Lung (tissue), 12 donors: ENCODE measurements around the gene CACNA1S. TPM values are rescaled to one million over a fixed set of nuclear protein-coding genes. Genes with fewer than 3 reads are reported as not detected.

Source experiments
- ATAC-seq: fragments of 200-7000 bp; cut with Tn5 transposase; one replicate; pipeline ENCODE4 v1.9.1; 2020; ENCODE audit warnings: moderate number of reproducible peaks; ENCODE audit not compliant: insufficient read depth, low FRiP score
- DNase-seq, 3 donors: peaks; one replicate each; pipeline ENCODE4 v3.0.0-alpha.2; 2013 to 2017
- H3K27ac ChIP-seq, 2 donors: one replicate each; pipeline ENCODE4 v1.5.1; 2013; ENCODE audit warnings: mild to moderate bottlenecking in 2 of 2, moderate library complexity in 2 of 2, control low read depth in 1 of 2, inconsistent platforms in 1 of 2, low read depth in 1 of 2, low read length in 1 of 2
- H3K27me3 ChIP-seq, 3 donors: one replicate each; pipeline ENCODE4 v1.5.1; 2013; ENCODE audit warnings: low read length in 2 of 3; ENCODE audit not compliant: control insufficient read depth in 3 of 3, insufficient read depth in 3 of 3
- H3K36me3 ChIP-seq, 4 donors: one replicate each; pipeline ENCODE4 v1.5.1; 2013; ENCODE audit warnings: low read length in 4 of 4, mild to moderate bottlenecking in 1 of 4, moderate library complexity in 1 of 4; ENCODE audit not compliant: control insufficient read depth in 4 of 4, insufficient read depth in 4 of 4
- H3K4me1 ChIP-seq, 5 donors: one replicate each; pipeline ENCODE4 v1.5.1; 2013; ENCODE audit warnings: low read length in 5 of 5, mild to moderate bottlenecking in 2 of 5, moderate library complexity in 1 of 5; ENCODE audit not compliant: control insufficient read depth in 5 of 5, insufficient read depth in 5 of 5
- H3K4me3 ChIP-seq: one replicate; pipeline ENCODE4 v1.5.1; 2013; ENCODE audit warnings: mild to moderate bottlenecking, control low read depth, moderate library complexity
- H3K9ac ChIP-seq, 2 donors: one replicate each; pipeline ENCODE4 v1.5.1; 2013; ENCODE audit warnings: low read length in 2 of 2, control low read depth in 1 of 2; ENCODE audit not compliant: insufficient read depth in 1 of 2
- H3K9me3 ChIP-seq, 4 donors: one replicate each; pipeline ENCODE4 v1.5.1; 2013; ENCODE audit warnings: low read length in 3 of 4, mild to moderate bottlenecking in 1 of 4, moderate library complexity in 1 of 4; ENCODE audit not compliant: control insufficient read depth in 4 of 4, insufficient read depth in 3 of 4
- CTCF ChIP-seq: IDR thresholded peaks from 2 replicates; pipeline ENCODE4 v1.5.1; 2012; ENCODE audit warnings: mild to moderate bottlenecking; ENCODE audit errors: control extremely low read depth, extremely low read depth
- WGBS, 2 donors: extraction: QIAGEN DNeasy Blood & Tissue Kit; methylation state at CpG; one replicate each; pipeline ENCODE4 v1.1.7; 2013; 5-methylcytosine and 5-hydroxymethylcytosine counted together
- polyA plus RNA-seq, 2 donors: library from polyadenylated mRNA; stranded (reverse); fragments of 200-250 nt; gene quantifications; one replicate each; pipeline ENCODE4 v1.2.1, GENCODE V29; 2013
- total RNA-seq, 2 donors: library from RNA; depleted of rRNA in 1 of 2; stranded (reverse); fragments of >200 nt in 1 of 2; gene quantifications; one replicate each; pipeline ENCODE4 v1.2.1, GENCODE V29; 2014 to 2021
- donor health status: control.
- donor health status: control.
- donor health status: Bipolar disorder and iron deficiency.
- donor health status: healthy.
- donor health status: DM: yes; HTN: yes; CAD: no.

Gene CACNA1S
- total and polyA plus RNA-seq, 4 donors, result 0.01 to 0.20 (median 0.02) TPM; not detected in 1

- peaks cover 5 to 75% (median 30%) of the 10 kb centered on the region in 5 donors for H3K4me1 ChIP-seq
- H3K36me3 ChIP-seq, result no peaks in the 10 kb centered on the region
- no peak for TF ChIP-seq CTCF
- ATAC-seq (no peak), DNase-seq (no peak)
- no peaks in the 10 kb centered on the region for H3K27me3 ChIP-seq
- H3K9me3 ChIP-seq, result no peaks in the 10 kb centered on the region
- no peak overlapping the region for H3K9ac ChIP-seq
- 53 to 71% methylated on average over 3 to 4 of the region's 4 CpGs for WGBS, 2 donors
- H3K4me3 ChIP-seq, result no peak overlapping the region
- peak overlapping the region in 1 of 2 donors; percentile 44 for H3K27ac ChIP-seq
Observed at GRCh38 chr1:201020040-201020591, 92.1 kb downstream of the CACNA1S start.

- Histone ChIP-seq H3K27me3 (no peaks in the 10 kb centered on the region), H3K36me3 (no peaks in the 10 kb centered on the region), H3K9me3 (no peaks in the 10 kb centered on the region), H3K27ac (peak overlapping the region in 1 of 2 donors; percentile 44), H3K4me3 (no peak overlapping the region), H3K4me1 (peaks cover 5 to 75% (median 34%) of the 10 kb centered on the region in 5 donors), H3K9ac (no peak overlapping the region)
- 24 to 43% methylated on average over 5 of the region's 5 CpGs for WGBS, 2 donors
- TF ChIP-seq CTCF, result no peak
- DNase-seq (no peak), ATAC-seq (peak; percentile 33)
Observed at GRCh38 chr1:201019321-201019977, 92.8 kb downstream of the CACNA1S start.

- Histone ChIP-seq H3K4me1 (peaks cover 1 to 77% (median 32%) of the 10 kb centered on the region in 5 donors), H3K27me3 (no peaks in the 10 kb centered on the region), H3K4me3 (no peak overlapping the region), H3K9me3 (no peaks in the 10 kb centered on the region), H3K36me3 (no peaks in the 10 kb centered on the region), H3K9ac (no peak overlapping the region), H3K27ac (no peak overlapping the region)
- no peak for TF ChIP-seq CTCF
- DNase-seq (no peak), ATAC-seq (no peak)
- WGBS, 2 donors, result 56 to 77% methylated on average over 2 of the region's 2 CpGs
Observed at GRCh38 chr1:201017828-201018163, 94.4 kb downstream of the CACNA1S start.
